Glomerular endothelial cell (primary cell): ENCODE results near the gene PANX2. TPM values are rescaled to one million over a fixed set of nuclear protein-coding genes. Genes with fewer than 3 reads are reported as not detected.

Experiments
- DNase-seq: peaks from one replicate; pipeline ENCODE4 v3.0.0-alpha.2; 2011; ENCODE audit warnings: low read depth, low spot score; ENCODE audit errors: extremely low read depth
- total RNA-seq: library from RNA; depleted of rRNA; stranded (reverse); fragments of >200 nt; gene quantifications from 2 replicates; pipeline ENCODE4 v1.2.3, GENCODE V29; 2015

PANX2 gene
- total RNA-seq, 1 donor from 2014 or later, result 1.7 TPM

- no peak for DNase-seq
These were observed 10.4 kb downstream of the PANX2 start for GRCh38 chr22:50180727-50181521.

- DNase-seq, result no peak
These were observed 11.9 kb downstream of the PANX2 start for GRCh38 chr22:50182176-50183081.

- no peak for DNase-seq
These were observed 12.8 kb downstream of the PANX2 start for GRCh38 chr22:50183141-50183971.

GRCh38 chr22:50184004-50184901 lies 13.7 kb downstream of the PANX2 start:
- DNase-seq, result no peak

- DNase-seq, result no peak
These were observed 14.4 kb downstream of the PANX2 start for GRCh38 chr22:50184902-50185374.

GRCh38 chr22:50185375-50186087 lies 15.0 kb downstream of the PANX2 start, which contains the start of gene TRABD:
Gene TRABD, plus strand, starts transcription at chr22:50185913. Its CDS starts 7,148 bp downstream, at chr22:50193061.
- no peak for DNase-seq

GRCh38 chr22:50186181-50186714 lies 15.7 kb downstream of the PANX2 start:
- no peak for DNase-seq

- no peak for DNase-seq
These were observed 16.4 kb downstream of the PANX2 start for GRCh38 chr22:50186761-50187523.

- no peak for DNase-seq
These were observed 17.8 kb downstream of the PANX2 start for GRCh38 chr22:50188356-50188755.

- DNase-seq, result no peak
These were observed 18.8 kb downstream of the PANX2 start for GRCh38 chr22:50189184-50189848.

GRCh38 chr22:50189849-50190181 lies 19.3 kb downstream of the PANX2 start:
- DNase-seq, result no peak

- DNase-seq, result no peak
These were observed 19.8 kb downstream of the PANX2 start for GRCh38 chr22:50190182-50190940.

- DNase-seq, result no peak
These were observed 20.6 kb downstream of the PANX2 start for GRCh38 chr22:50190941-50191741.

- DNase-seq, result no peak
These were observed 22.1 kb downstream of the PANX2 start for GRCh38 chr22:50192436-50193204.

GRCh38 chr22:50193621-50194020 lies 23.1 kb downstream of the PANX2 start:
- no peak for DNase-seq
